Stimulated activated CD4-positive, alpha-beta T cell treated with anti-CD3 and anti-CD28 coated beads, TNF-alpha, amount 100 ng/mL, for 48 hours (primary cell): ENCODE data around the gene INPP5B.
"Not testable (repeated sequence)": the region's sequence is repeated elsewhere in the genome, so short reads cannot be mapped to it uniquely, and the experiment has no call there.

Experiments used
- DNase-seq, 3 donors: peaks; one replicate each; pipeline ENCODE4 v3.0.0-alpha.2; 2020; ENCODE audit warnings: low read depth in 3 of 3

The INPP5B gene

DNA sequence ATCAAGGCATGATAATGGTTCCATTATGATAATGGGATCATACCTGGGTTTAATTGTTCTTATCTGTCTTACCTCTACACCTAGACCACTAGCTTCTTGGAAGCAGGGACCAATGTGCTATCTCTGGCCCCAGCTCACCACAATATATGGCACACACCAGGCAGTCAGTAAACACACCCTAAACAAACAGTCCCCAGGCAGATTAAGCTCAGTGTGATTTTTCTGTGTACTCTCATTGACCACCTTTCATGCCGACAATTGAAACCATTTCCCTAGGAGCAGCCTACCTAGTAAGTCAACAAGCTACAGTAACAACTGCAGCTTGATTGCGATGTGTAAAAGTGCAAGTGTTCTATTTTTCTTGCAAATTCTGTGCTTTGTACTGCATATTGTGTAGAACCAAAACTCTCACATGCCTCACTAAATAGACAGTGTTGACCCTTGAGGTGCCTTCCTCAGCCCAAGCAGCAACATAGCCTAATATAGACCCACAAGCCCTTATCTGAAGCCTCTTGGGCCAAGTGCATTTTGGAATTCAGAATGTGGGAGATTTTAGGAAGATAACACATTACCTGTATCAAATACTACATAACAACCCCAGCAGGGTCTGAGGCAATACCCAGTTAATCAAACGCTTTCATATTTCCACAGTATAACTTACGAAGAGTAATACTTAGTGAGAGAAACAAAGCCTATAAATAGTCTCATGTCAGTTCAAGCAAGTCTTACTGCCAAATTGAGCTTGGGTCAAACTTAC, 32.0 kb downstream of the INPP5B start:
- no peak for DNase-seq

DNA sequence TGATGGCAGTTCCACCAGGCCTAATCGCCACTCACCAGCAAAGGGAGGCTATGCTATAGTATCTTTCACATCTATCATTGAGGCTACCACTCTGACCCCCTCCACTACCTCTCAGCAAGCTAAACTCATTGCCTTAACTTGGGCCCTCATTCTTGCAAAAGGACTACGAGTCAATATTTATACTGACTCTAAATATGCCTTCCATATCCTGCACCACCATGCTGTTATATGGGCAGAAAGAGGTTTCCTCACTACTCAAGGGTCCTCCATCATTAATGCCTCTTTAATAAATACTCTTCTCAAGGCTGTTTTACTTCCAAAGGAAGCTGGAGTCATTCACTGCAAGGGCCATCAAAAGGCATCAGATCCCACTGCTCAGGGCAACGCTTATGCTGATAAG, 35.4 kb downstream of the INPP5B start:
- DNase-seq: not testable (repeated sequence)

DNA sequence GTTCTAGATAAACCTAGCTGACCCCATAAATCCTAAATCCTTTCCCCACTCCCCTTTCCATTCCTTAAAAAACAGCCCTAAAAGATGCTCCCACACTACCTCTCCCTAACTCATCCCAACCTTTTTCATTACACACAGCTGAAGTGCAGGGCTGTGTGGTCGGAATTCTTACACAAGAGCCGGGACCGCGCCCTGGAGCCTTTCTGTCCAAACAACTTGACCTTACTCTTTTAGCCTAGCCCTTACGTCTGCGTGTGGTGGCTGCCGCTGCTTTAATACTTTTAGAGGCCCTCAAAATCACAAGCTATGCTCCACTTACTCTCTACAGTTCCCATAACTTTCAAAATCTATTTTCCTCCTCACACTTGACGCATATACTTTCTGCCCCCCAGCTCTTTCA, 36.0 kb downstream of the INPP5B start:
- DNase-seq: not testable (repeated sequence)

DNA sequence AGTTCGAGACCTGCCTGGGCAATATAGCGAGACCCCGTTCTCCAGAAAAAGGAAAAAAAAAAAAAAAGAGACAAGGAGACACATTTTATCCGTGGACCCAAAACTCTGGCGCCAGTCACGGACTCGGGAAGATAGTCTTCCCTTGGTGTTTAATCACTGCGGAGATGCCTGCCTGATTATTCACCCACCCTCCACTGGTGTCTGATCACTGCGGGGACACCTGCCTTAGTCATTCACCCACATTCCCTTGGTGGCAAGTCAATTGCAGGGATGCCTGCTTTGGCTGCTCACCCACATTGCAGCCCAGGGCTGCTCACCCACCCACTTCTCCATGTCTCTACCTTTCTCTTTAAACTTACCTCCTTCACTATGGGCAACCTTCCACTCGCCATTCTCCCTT, 38.3 kb downstream of the INPP5B start:
- not testable (repeated sequence) for DNase-seq

DNA sequence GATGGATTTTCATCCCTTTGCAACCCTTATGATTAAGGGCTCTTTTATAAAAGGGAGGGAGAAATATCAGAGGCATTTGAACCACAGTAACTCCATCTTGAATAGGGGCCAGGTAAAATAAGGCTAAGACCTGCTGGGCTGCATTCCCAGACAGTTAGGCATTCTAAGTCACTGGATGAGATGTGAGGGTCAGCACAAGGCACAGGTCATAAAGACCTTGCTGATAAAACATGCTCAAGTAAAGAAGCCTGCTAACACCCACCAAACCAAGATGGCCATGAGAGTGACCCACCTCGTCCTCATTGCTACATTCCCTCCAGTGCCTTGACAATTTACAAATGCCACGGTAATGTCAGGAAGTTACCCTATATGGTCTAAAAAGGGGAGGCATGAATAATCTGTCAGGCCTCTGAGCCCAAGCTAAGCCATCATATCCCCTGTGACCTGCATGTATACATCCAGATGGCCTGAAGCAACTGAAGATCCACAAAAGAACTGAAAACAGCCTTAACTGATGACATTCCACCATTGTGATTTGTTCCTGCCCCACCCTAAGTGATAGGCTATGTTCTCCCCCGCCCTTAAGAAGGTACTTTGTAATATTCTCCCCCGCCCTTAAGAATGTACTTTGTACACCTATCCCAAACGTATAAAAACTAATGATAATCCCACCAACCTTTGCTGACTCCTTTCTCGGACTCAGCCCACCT, 39.3 kb downstream of the INPP5B start:
- DNase-seq: not testable (repeated sequence)

DNA sequence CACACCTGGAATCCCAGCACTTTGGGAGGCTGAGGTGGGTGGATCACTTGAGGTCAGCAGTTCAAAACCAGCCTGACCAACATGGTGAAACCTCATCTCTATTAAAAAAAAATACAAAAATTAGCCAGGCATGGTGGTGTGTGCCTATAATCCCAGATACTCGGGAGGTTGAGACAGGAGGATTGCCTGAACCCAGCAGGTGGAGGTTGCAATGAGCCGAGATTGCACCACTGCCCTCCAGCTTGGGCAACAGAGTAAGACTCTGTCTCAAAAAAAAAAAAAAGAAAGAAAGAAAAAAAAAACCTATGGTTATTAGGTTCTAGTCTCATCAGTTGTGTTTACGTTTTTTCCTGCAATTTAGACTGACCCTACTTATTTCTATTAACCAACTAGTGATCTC, 40.3 kb downstream of the INPP5B start:
- not testable (repeated sequence) for DNase-seq

DNA sequence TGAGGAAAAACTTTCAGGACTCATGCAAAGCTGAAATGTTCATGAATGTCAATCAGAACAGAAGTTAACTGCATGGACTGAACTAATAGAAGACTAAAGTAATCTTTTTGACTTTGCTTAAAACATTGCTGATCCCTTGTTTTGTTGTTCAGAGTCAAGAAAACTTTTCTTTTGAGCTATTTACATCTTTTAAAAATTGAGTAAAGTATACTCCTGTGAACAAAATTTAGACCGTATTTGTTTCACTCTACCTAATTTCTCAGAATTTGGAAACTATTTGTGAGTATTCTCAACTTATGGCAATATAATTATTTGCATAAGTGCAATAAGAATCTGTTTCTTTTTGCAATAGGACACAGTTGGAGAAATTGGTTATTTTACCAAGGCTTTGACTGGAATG, 41.1 kb downstream of the INPP5B start:
- DNase-seq: no peak

DNA sequence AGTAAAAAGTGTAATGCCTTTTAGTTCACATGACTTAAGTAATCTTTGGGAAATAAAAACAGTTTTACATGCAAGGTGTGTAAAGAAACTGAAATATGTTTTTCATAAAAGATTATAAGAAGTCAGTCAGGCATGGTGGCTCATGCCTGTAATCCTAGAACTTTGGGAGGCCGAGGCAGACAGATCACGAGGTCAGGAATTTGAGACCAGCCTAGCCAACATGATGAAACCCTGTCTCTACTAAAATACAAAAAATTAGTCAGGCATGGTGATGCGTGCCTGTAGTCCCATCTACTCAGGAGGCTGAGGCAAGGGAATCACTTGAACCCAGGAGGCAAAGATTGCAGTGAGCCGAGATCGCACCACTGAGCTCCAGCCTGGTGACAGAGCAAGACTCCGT, 42.9 kb downstream of the INPP5B start:
- DNase-seq: not testable (repeated sequence)

DNA sequence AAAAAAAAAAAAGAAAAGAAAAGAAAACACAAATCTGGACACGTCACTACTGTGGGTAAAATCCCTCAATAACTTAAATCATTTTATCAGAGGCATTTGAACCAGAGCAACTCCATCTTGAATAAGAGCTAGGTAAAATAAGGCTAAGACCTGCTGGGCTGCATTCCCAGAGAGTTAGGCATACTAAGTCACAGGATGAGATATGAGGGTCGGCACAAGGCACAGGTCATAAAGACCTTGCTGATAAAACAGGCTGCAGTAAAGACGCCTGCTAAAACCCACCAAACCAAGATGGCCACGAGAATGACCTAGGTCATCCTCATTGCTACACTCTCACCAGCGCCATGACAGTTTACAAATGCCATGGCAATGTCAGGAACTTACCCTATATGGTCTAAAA, 43.9 kb downstream of the INPP5B start:
- DNase-seq: no peak

DNA sequence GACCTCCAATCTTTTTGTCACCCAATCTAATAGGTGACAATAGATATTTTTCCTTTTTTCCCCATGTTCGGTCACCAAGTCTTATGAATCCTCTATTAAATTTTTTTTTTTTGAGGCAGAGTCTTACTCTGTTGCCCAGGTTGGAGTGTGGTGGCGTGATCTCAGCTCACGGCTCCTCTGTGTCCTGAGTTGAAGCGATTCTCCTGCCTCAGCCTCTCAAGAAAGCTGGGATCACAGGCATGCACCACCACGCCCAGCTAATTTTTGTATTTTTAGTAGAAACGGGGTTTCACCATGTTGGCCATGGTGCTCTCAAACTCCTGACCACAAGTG, 45.0 kb downstream of the INPP5B start:
- DNase-seq: no peak

DNA sequence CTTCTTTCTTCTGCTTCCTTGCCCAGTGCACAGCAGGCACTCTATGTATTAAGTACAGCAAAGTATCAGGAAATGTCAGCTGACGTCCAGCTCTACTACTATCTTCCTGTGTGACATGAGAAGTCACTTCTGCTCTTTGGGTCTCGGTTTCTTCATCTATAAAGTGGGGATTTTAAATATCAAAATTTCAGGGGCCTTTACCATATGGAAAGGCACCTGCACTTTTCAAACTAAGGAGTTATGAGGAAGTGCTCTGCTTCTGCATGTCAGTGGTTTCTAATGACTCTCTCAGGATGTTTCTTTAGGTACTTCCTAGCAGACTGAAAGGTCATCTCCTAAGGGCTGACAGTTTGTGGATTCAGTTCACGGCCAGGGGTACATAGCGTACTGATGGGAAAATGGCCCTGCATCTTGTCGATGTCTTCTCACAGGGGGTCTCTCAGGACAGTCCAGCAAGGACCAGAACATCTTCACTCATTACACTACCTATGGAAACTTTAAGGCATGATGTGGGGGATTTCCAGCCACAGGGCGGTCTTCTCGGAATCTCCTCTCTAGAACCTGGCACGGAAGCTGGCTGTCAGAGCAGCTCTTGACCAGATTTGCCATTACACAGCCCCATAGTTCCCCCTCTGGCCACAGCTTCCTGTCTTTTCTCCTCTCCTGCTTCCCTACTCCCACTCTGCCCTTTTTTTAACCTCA, 45.5 kb downstream of the INPP5B start:
- DNase-seq: no peak

DNA sequence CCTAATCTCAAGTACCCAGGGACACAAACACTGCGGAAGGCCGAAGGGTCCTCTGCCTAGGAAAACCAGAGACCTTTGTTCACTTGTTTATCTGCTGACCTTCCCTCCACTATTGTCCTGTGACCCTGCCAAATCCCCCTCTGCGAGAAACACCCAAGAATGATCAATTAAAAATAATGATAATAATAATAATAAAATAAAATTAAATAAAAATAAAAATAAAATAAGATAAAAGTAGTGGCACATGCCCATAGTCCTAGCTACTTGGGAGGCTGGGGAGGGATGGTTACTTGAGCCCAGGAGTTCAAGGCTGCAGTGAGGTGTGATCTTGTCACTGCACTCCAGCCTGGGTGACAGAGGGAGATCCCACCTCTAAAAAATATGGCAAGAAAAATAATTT, 49.3 kb downstream of the INPP5B start:
- DNase-seq: not testable (repeated sequence)

DNA sequence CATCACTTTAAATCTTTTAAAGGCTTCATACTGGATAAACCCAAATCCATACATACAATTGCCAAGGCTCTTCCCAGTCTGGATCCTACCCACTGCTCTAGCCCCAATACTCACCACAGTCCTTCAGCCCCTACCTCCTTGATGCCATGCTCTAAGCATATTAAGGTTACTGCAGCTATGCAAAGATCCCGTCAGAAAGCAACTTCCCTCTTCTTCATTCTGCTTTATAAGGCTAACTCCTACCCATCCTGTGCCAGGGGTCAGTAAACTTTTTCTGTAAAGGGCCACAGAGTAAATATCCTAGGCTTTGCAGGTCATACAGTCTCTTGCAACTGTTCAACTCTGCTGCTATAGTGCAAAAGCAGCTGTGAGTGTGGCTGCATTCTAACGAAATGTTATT, 53.2 kb downstream of the INPP5B start:
- DNase-seq: no peak

DNA sequence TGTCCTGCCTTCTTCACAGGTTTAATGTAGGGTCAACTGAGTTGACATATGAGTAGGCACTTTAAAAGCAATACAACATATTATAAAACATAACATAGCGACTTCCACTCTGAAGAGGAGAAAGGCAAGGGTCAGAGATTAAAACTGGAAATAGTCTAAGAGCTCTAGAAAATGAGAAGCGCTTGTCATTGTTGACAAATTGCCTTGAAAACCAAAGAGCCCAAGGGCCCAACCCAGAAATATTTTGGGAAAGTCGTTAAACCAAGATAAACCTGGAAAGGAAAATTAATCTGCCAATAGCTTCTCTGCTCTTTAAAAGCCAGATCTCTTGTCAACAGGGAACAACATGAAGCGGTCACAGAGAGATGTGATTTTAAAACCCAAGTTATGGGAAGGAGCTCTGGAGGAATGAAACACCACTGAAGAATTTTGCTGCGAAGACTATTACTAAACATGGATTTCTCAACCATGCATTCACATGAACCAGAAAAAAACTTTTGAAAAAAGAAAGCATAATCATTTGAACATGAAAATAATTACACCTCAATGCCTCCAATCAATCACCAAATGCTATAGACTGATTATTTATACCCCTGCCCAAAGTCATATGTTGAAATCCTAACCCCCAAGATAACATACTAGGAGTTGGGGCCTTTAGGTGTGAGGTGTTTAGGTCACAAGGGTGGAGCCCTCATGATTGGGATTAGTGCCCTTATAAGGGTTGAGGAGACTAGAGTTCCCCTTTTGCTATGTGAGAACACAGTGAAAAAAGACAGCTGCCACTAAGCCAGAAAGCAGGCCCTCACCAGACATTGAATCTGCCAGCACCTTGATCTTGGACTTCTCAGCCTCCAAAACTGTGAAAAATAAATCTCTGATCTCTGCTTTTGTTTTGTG, 54.5 kb downstream of the INPP5B start:
- DNase-seq: no peak

DNA sequence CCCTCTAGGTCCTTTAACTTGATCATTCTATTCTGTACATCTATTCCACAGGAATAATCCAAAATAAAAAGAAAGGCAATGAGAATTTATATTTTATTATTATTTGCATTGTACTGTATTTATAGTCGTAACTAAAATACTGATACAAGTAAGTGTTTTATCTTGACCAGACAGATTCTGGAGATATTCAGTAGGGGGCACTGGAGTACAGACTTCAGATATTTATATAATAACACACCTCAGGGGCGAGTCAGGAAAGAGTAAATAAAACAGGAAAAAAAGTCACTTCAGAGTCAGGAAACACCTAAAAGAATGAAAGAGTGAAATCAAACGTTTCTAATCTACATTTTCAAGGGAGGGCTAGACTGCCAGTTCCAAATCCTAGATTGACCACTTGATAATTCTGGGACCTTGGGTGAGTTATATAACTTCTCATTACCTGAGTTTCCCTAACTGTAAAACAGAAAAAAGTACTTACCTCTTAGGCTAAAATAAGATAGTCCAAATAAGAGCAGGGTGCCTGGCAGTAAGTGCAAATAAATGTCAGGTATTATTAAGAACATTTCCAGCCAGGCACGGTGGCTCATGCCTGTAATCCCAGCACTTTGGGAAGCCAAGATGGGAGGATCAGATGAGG, 56.4 kb downstream of the INPP5B start:
- no peak for DNase-seq

DNA sequence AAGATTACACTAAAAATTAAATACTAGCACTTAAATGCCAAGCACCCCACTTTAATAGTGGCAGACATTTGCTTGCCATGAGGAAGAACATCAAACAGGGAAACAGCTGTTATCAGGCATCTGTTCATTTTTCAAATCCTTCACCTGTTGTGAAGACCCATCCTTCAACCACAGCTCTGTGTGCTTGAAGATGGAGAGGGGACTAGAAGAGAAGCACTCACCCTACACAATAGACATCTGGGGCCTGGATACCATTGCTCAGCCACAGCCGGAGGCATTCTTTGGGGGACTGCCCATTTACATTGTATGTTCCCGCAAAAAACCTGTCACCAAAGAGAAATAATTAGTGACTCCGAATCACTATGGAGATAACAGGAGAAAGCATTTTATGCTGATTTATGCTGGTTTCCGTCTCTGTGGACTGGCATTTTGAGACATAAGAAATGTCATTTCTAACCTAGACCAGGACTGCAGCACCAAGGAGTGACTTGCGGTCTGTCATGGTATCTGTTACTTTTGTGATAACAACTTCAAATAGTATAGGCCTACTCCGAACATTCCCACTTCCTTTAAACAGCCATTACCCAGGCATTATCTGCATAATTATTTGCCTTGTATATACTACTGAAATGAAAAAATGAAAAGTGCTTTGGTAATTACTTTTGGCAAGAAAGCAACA, 58.7 kb downstream of the INPP5B start:
- no peak for DNase-seq

DNA sequence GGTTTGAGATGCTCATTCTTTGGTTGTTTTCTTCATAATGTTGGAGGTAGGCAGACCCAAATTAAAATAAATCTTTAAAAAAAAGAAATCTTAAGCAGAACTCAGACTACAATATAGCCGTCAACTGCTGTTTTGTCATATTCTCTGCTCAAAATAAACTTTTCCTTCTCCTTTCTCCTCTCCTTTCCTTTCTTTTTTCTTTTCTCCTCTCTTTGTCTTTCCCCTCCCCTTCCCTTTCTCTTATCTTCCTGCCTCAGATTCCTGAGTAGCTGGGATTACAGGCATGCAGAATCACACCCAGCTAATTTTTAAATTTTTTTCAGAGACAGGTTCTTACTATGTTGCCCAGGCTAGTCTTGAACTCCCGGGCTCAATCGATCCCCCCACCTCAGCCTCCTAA, 62.7 kb downstream of the INPP5B start:
- DNase-seq: no peak

DNA sequence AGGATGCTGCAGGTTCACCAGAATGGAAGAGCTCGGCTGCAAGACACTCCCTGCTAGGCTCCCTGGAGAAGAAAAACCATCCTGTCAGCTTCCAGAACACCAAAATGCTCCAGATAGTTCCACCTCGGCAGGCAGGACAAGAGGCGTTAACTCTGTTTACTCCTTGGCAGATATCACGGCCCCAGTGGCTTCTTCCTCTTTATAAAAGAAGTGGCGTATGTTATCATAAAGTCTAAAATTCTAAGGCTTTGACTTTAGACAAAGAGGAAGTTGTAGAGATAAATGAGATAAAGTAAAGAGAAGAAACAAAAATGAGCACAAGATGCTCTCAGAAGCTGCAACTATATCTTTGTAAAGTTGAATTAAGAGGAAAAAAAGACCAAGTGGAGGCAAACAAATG, 63.2 kb downstream of the INPP5B start:
- DNase-seq: no peak

DNA sequence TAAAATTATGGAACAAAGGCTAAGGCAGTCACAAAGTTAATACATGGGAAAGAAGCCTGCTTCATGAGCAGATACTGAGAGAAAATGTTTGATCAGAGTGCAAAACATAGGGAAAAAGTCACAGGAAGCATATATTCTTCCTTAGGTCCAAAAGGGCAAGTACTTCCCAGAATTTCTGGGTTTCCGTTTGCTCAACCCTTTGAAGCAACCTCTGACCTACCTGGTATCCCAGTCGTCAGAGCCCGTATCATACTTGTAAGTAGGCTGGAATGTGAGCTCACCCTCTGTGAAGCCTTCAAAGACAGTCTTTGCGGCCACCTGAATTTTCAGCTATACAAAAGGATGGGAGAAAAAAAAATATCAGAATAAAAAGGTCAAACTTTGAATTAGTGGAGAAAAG, 67.0 kb downstream of the INPP5B start:
- DNase-seq: no peak

DNA sequence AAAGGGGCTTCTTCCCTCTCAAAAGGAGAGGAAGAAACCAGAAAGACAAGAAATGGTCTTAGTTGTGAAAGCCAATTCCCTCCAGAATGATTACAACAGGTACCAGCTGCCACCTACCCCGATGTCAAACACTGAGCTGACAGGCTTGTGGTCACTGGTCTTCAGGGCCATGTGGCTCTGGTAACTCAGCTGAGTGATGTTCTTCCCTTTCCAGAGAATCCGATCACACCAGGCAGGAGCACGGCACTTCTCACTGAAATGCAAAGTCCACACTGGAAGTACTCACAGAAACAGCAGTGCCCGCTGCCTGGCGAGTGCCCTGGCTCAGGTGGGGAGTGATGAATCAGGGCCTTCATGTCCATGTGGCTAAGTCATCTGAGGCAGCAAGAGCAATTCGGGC, 68.8 kb downstream of the INPP5B start:
- no peak for DNase-seq

DNA sequence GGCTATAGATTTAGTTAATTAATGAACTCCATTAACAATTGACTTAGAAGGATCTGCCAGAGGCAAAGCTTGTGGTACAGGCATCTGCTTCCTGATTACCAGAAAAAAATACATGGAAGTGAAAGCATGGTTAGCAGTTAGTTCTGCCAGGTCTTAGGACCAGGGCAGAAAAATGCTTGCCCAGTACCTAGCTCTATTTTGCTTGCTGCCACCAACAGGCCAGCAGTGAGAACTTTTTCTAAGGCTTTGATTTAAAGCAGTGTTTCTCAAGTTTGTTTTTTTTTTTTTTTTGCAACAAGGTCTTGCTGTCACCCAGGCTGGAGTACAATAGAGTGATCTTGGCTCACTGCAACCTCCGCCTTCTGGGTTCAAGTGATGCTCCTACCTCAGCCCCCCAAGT, 71.0 kb downstream of the INPP5B start:
- DNase-seq: no peak
